ENCODE results near the gene SLC6A12. TPM values are rescaled to one million over a fixed set of nuclear protein-coding genes. Genes with fewer than 3 reads are reported as not detected.

SLC6A12 gene
- total RNA-seq, 1 experiment from 2014 or later: 2.1 TPM

- Histone ChIP-seq H3K9me3 (no peaks in the 10 kb centered on the region), H3K27me3 (replicated peaks; ENCODE audit: control insufficient read depth, insufficient read depth, low read length) (no peaks in the 10 kb centered on the region), H3K4me3 (ENCODE audit: low read depth, low read length) (no peak overlapping the region), H3K36me3 (ENCODE audit: control insufficient read depth, insufficient read depth, low read length) (no peaks in the 10 kb centered on the region), H3K4me1 (no peaks in the 10 kb centered on the region)
- H3K36me3 Mint-ChIP-seq (ENCODE audit: insufficient read depth, unreplicated experiment): no peaks in the 10 kb centered on the region
- peaks cover 17% of the 10 kb centered on the region for H3K27me3 Mint-ChIP-seq (ENCODE audit: insufficient read depth, unreplicated experiment)
- POLR2A ChIA-PET: no interaction called here
- no peaks in the 10 kb centered on the region for H3K9me3 Mint-ChIP-seq (ENCODE audit: unreplicated experiment)
- H3K4me3 Mint-ChIP-seq (ENCODE audit: unreplicated experiment): no peak overlapping the region
- no peak for DNase-seq
- TF ChIP-seq CTCF (IDR thresholded peaks at IDR 0.05; ENCODE audit: insufficient read depth in 1 of 2, low read depth in 1 of 2, low read length in 1 of 2, severe bottlenecking in 1 of 2, unreplicated experiment in 1 of 2): no peak
- no peak overlapping the region for H3K27ac Mint-ChIP-seq (ENCODE audit: unreplicated experiment)
- H3K4me1 Mint-ChIP-seq (ENCODE audit: low read depth, unreplicated experiment): no peaks in the 10 kb centered on the region
- CTCF ChIA-PET: no interaction called here
- BruUV-seq (replicated peaks): no TSS peak
- intact Hi-C loops (cut with micrococcal nuclease; ENCODE audit: unreplicated experiment): no loop called here
Measured at GRCh38 chr12:256225-256624, 42.3 kb upstream of the SLC6A12 start.

- no peaks in the 10 kb centered on the region for H3K4me1 Mint-ChIP-seq (ENCODE audit: low read depth, unreplicated experiment)
- ChIA-PET POLR2A (no interaction called here), CTCF (no interaction called here)
- intact Hi-C loops (cut with micrococcal nuclease; ENCODE audit: unreplicated experiment): no loop called here
- no peak overlapping the region for H3K4me3 ChIP-seq (ENCODE audit: low read depth, low read length)
- H3K36me3 ChIP-seq (ENCODE audit: control insufficient read depth, insufficient read depth, low read length): no peaks in the 10 kb centered on the region
- H3K36me3 Mint-ChIP-seq (ENCODE audit: insufficient read depth, unreplicated experiment): no peaks in the 10 kb centered on the region
- no peak overlapping the region for H3K4me3 Mint-ChIP-seq (ENCODE audit: unreplicated experiment)
- DNase-seq: no peak
- no peak overlapping the region for H3K27ac Mint-ChIP-seq (ENCODE audit: unreplicated experiment)
- H3K4me1 ChIP-seq: no peaks in the 10 kb centered on the region
- no peak for TF ChIP-seq CTCF (IDR thresholded peaks at IDR 0.05; ENCODE audit: insufficient read depth in 1 of 2, low read depth in 1 of 2, low read length in 1 of 2, severe bottlenecking in 1 of 2, unreplicated experiment in 1 of 2)
- no TSS peak for BruUV-seq (replicated peaks)
- H3K27me3 ChIP-seq (replicated peaks; ENCODE audit: control insufficient read depth, insufficient read depth, low read length): no peaks in the 10 kb centered on the region
- no peaks in the 10 kb centered on the region for H3K9me3 Mint-ChIP-seq (ENCODE audit: unreplicated experiment)
- H3K27me3 Mint-ChIP-seq (ENCODE audit: insufficient read depth, unreplicated experiment): peaks cover 15% of the 10 kb centered on the region
- no peaks in the 10 kb centered on the region for H3K9me3 ChIP-seq
Measured at GRCh38 chr12:254912-255311, 41.0 kb upstream of the SLC6A12 start.

- ChIA-PET POLR2A (no interaction called here), CTCF (interaction anchor here (1.0 kb wide), 1 partner anchor 35 kb away, joined by 3 read pairs; no protein-coding TSS in a partner anchor)
- H3K4me3 Mint-ChIP-seq (ENCODE audit: unreplicated experiment): no peak overlapping the region
- Histone ChIP-seq H3K4me3 (ENCODE audit: low read depth, low read length) (no peak overlapping the region), H3K27me3 (replicated peaks; ENCODE audit: control insufficient read depth, insufficient read depth, low read length) (no peaks in the 10 kb centered on the region), H3K36me3 (ENCODE audit: control insufficient read depth, insufficient read depth, low read length) (no peaks in the 10 kb centered on the region), H3K4me1 (no peaks in the 10 kb centered on the region), H3K9me3 (no peaks in the 10 kb centered on the region; the same call in 1 of the 2 replicates)
- H3K4me1 Mint-ChIP-seq (ENCODE audit: low read depth, unreplicated experiment): no peaks in the 10 kb centered on the region
- H3K27me3 Mint-ChIP-seq (ENCODE audit: insufficient read depth, unreplicated experiment): peaks cover 13% of the 10 kb centered on the region
- H3K36me3 Mint-ChIP-seq (ENCODE audit: insufficient read depth, unreplicated experiment): no peaks in the 10 kb centered on the region
- no peak for TF ChIP-seq CTCF (IDR thresholded peaks at IDR 0.05; ENCODE audit: insufficient read depth in 1 of 2, low read depth in 1 of 2, low read length in 1 of 2, severe bottlenecking in 1 of 2, unreplicated experiment in 1 of 2)
- BruUV-seq (replicated peaks): no TSS peak
- no peak overlapping the region for H3K27ac Mint-ChIP-seq (ENCODE audit: unreplicated experiment)
- DNase-seq: no peak
- intact Hi-C loops (cut with micrococcal nuclease; ENCODE audit: unreplicated experiment): no loop called here
- no peaks in the 10 kb centered on the region for H3K9me3 Mint-ChIP-seq (ENCODE audit: unreplicated experiment)
Measured at GRCh38 chr12:254039-254438, 40.1 kb upstream of the SLC6A12 start.
